ENCODE data around the gene LGALS12. TPM values are rescaled to one million over a fixed set of nuclear protein-coding genes. Genes with fewer than 3 reads are reported as not detected.

LGALS12 gene
- 0.49 TPM for total RNA-seq
- long read RNA-seq, partial matches to known transcripts, result 0 of 2 reads
- long read RNA-seq, other reads (novel, unspliced or antisense), result 0 of 2 reads

GRCh38 chr11:63505857-63506528, at the start of gene LGALS12:
Gene LGALS12 (plus strand): TSS chr11:63506084. CDS start chr11:63506459, 375 bp downstream.
- no peak within 1 kb of the TSS for H3K4me3 ChIP-seq
- DNase-seq, result no peak
- TF ChIP-seq CTCF (IDR thresholded peaks at IDR 0.05), result no peak
- H3K27ac ChIP-seq, result no peak within 1 kb of the TSS
- no peaks in the 10 kb centered on the region for H3K9me3 ChIP-seq
- intact Hi-C loops (cut with DNase I), result no loop called here
- peaks cover 20% of the 10 kb centered on the region for H3K4me1 ChIP-seq
- peak; percentile 42 for ATAC-seq
- H3K36me3 ChIP-seq, result no peaks in the 10 kb centered on the region
- no peaks in the 10 kb centered on the region for H3K27me3 ChIP-seq

- H3K27ac ChIP-seq, result no peak overlapping the region
- TF ChIP-seq CTCF (IDR thresholded peaks at IDR 0.05), result no peak
- H3K4me1 ChIP-seq, result no peaks in the 10 kb centered on the region
- intact Hi-C loops (cut with DNase I), result no loop called here
- ATAC-seq, result no peak
- DNase-seq, result no peak
- H3K27me3 ChIP-seq, result no peaks in the 10 kb centered on the region
- no peak overlapping the region for H3K4me3 ChIP-seq
- no peaks in the 10 kb centered on the region for H3K36me3 ChIP-seq
- no peaks in the 10 kb centered on the region for H3K9me3 ChIP-seq
Measured at GRCh38 chr11:63459586-63459985, 46.3 kb upstream of the LGALS12 start.

GRCh38 chr11:63462137-63462536, 43.7 kb upstream of the LGALS12 start:
- Histone ChIP-seq H3K36me3 (no peaks in the 10 kb centered on the region), H3K27ac (no peak overlapping the region), H3K4me1 (no peaks in the 10 kb centered on the region), H3K9me3 (no peaks in the 10 kb centered on the region), H3K4me3 (no peak overlapping the region), H3K27me3 (no peaks in the 10 kb centered on the region)
- intact Hi-C loops (cut with DNase I), result no loop called here
- ATAC-seq, result peak; percentile 79
- DNase-seq, result no peak
- no peak for TF ChIP-seq CTCF (IDR thresholded peaks at IDR 0.05)

- no peaks in the 10 kb centered on the region for H3K4me1 ChIP-seq
- H3K27me3 ChIP-seq, result no peaks in the 10 kb centered on the region
- no peak for DNase-seq
- no peaks in the 10 kb centered on the region for H3K9me3 ChIP-seq
- H3K27ac ChIP-seq, result no peak overlapping the region
- no peaks in the 10 kb centered on the region for H3K36me3 ChIP-seq
- intact Hi-C loops (cut with DNase I), result loop anchor here (10.0 kb wide), 1 partner anchor 164 kb away; no protein-coding TSS in a partner anchor
- no peak overlapping the region for H3K4me3 ChIP-seq
- TF ChIP-seq CTCF (IDR thresholded peaks at IDR 0.05), result no peak
- no peak for ATAC-seq
Measured at GRCh38 chr11:63470311-63470710, 35.6 kb upstream of the LGALS12 start.

GRCh38 chr11:63472372-63472771, 33.5 kb upstream of the LGALS12 start:
- ATAC-seq (no peak), DNase-seq (no peak)
- Histone ChIP-seq H3K9me3 (no peaks in the 10 kb centered on the region), H3K4me1 (no peaks in the 10 kb centered on the region), H3K4me3 (no peak overlapping the region), H3K27ac (no peak overlapping the region), H3K36me3 (no peaks in the 10 kb centered on the region), H3K27me3 (no peaks in the 10 kb centered on the region)
- intact Hi-C loops (cut with DNase I), result loop anchor here (10.0 kb wide), 1 partner anchor 162 kb away; no protein-coding TSS in a partner anchor
- no peak for TF ChIP-seq CTCF (IDR thresholded peaks at IDR 0.05)

Data from upper lobe of right lung (tissue), 1 donor.